HG02678 (cell line): ENCODE measurements around the gene HLA-DOB.

Experiments
- ATAC-seq: cut with Tn5 transposase; IDR thresholded peaks from one replicate; pipeline ENCODE4 v1.9.1; 2021; ENCODE audit warnings: mild to moderate bottlenecking, moderate library complexity; ENCODE audit not compliant: unreplicated experiment

Gene HLA-DOB

DNA sequence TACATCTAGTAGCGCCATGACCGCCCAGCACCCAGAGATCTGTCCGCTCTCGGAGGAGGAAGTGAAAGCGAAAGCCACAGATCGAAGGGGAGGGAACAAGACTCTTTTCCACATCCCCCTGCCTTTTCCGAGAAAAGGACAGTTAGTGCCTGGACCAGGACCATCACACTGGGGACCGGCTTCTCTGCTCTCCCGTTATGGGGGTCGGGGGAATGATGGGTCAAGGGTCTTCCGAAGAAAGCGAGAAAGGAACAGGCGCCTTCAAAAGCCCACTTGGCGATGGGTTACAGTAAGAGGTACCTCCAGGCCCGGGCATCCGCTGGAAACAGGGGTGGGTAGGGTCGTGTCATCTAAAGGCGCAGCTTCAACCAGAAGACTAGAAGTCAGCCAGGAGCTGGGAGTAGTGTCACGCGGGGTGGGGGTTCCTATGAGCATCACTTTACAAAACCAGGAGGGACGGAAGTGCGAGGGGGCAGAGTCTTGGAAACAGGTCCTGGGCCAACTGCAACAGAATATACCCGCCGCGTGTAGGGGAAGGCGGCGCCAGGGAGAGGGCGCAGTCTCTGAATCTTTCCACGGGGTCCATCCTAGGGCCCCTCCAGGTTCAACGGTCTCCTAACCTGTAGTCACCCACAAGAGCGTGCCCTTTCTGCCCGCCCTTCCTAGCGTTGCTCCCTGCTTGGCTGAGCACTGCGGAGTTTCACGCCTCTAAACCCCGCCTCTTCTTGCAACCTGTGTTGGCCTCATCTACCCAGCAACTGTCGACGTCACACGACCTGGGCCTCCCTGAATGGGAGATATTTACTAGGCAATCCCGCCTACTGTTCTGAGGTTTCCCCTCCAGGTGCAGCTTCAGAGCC lies 27.4 kb upstream of the HLA-DOB start, which contains the start of gene PSMB8:
Gene PSMB8 (minus strand): TSS at position 69 of the 860 bp plus-strand sequence. CDS start 51 bp downstream, at position 18.
- ATAC-seq: peak; percentile 79

- no peak for ATAC-seq
These were observed 26.7 kb upstream of the HLA-DOB start for GRCh38 chr6:32843331-32843978.

- no peak for ATAC-seq
These were observed 25.9 kb upstream of the HLA-DOB start for GRCh38 chr6:32842690-32843089.

- no peak for ATAC-seq
These were observed 25.3 kb upstream of the HLA-DOB start for GRCh38 chr6:32842021-32842650.

GRCh38 chr6:32840604-32841246 lies 23.9 kb upstream of the HLA-DOB start:
- no peak for ATAC-seq

- no peak for ATAC-seq
These were observed 22.6 kb upstream of the HLA-DOB start for GRCh38 chr6:32839356-32839755.

GRCh38 chr6:32838114-32838958 lies 21.5 kb upstream of the HLA-DOB start, which contains the start of gene TAP2:
Gene TAP2, minus strand, starts transcription at chr6:32838739. Its CDS starts 506 bp downstream, at chr6:32838233.
- ATAC-seq: peak; percentile 79

DNA sequence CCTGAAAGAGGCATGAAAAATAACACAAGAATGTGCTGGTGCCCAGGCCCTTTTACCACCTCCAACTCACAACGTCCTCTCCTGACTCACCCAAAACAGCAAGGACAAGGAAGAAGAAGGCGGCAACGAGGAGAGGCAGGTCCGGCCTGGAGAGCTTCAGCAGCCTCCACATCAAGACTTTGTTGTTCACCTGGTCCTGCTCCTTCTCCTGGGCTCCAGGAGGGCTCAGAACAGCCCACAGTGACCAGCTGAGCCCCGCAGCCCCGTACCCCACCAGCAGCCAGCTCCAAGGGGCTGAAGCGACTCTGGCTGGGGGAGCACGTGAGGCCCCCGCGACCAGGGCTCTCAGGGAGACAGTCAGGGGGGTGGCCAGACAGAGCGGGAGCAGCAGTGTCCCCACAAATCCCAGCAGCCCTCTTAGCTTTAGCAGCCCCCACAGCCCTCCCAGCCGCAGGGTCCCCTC lies 20.9 kb upstream of the HLA-DOB start:
- ATAC-seq: no peak

DNA sequence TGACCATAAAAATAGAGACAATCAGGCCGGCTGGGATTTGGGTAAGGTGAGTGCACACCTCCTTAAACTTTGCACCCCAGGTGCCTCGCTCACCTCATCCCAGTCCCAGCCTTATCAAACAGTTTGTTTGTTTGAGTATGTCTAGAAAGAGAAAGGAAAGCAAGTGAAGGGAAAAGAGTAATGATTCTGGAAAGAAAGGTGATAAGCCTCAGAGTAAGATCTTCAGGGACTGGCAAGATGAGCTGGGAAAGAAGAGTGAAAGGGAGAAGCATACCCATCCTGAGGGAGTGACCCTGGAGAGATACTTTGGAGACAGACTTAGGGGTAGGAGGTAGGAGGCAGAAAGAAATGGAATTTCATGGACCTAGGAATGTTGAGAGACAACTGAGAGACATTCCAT lies 20.1 kb upstream of the HLA-DOB start:
- ATAC-seq: no peak

GRCh38 chr6:32835167-32835893 lies 18.5 kb upstream of the HLA-DOB start:
- no peak for ATAC-seq

DNA sequence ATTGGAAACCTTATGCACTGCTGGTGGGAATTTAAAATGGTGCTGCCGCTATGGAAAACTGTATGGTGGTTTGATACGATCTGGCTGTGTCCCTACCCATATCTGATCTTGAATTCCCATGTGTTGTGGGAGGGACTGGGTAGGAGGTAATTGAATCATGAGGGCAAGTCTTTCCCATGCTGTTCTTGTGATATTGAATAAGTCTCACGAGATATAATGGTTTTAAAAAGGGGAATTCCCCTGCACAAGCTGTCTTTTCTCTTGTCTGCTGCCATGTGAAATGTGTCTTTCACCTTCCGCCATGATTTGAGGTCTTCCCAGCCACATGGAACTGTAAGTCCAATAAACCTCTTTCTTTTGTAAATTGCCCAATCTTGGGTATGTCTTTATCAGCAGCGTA lies 16.9 kb upstream of the HLA-DOB start:
- no peak for ATAC-seq

GRCh38 chr6:32832535-32832934 lies 15.7 kb upstream of the HLA-DOB start:
- no peak for ATAC-seq

GRCh38 chr6:32830936-32831335 lies 14.1 kb upstream of the HLA-DOB start:
- no peak for ATAC-seq

DNA sequence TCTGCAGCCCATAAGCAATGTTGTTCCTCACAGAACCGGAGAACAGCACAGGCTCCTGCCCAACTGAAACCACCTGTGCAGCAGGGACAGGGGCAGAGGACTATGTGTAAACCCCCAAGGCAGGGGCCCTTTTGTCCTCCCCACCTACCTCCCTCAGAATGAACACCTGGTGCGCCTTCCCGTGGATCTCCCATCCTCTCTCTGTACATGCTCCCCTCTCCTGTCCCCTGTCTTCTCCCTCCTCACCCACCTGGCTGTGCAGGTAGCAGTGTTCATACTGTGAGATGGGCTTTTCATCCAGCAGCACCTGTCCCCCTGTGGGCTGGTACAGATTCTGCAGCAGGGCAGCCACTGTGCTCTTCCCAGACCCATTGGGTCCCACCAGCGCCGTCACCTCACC lies 13.2 kb upstream of the HLA-DOB start:
- no peak for ATAC-seq

GRCh38 chr6:32829495-32829894 lies 12.7 kb upstream of the HLA-DOB start:
- no peak for ATAC-seq

GRCh38 chr6:32827025-32827424 lies 10.2 kb upstream of the HLA-DOB start:
- ATAC-seq: no peak

DNA sequence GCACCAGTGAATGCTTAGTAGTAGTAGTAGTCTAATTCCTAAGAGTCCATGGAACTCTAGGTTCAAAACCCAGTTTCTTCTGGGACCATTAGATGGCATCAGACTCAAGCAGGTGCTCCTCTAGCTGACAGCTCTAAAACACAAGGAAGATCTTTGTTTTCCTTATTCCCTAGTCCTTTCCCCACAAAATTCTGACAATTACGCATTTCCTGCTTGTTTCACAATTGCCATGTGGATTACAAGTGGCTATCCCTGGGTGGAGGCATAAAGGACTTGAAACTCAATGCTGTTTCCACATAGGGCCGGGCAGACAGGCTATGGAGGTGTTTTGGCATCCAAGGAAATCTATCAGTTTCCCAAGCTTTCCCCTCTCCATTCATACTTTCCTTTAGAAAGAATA lies 9.2 kb upstream of the HLA-DOB start:
- no peak for ATAC-seq

DNA sequence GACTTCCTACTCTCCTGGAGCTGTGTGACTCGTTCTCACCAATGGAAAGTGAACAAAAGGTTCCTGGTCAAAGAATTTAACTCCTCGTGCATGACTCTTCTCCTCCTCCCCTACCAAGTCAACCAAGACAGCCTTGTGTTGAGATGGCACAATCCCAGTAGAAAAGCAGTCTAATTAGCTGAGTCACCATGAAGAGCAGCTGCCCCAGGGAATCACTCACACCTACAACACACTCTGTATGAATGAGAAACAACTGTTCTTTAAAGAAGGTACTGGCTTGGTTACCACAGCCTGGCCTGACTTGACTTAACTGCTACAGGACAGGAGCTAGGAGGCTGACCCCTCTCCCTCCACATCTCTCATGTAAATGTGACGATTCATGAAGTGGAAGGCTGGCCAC lies 2.9 kb upstream of the HLA-DOB start:
- no peak for ATAC-seq

DNA sequence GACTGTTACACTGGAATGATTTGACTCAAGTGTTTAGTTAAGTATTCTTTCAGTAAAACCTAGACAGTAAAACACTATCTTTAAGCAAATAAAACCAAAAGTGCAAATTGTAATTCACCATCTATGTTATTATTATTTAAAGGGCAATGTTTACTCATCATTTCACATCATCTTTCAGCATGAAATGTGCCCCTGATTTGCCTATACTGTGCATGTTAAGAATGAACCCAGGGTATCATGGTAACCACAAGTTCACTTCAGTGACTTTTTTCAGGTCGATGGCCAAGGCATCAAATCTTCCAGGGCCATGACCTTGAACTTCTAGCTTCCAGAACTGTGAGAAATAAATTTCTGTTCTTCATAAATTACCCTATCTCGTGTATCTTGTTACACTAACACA lies 2.1 kb upstream of the HLA-DOB start:
- ATAC-seq: no peak
